Measurements from ENCODE around the gene PIM3. TPM values are rescaled to one million over a fixed set of nuclear protein-coding genes. Genes with fewer than 3 reads are reported as not detected.

PIM3 gene
- total and polyA plus RNA-seq, 10 of the 15 experiments (the other 5 are each of a cell fraction or from before 2014, with no cell fraction given), result 0.31 to 60.8 (median 12.4) TPM

- TF ChIP-seq ASH2L (IDR thresholded peaks at IDR 0.05; ENCODE audit: borderline replicate concordance, low read depth), result no peak
- TF ChIP-seq TCF7 (IDR thresholded peaks at IDR 0.05; ENCODE audit: borderline replicate concordance), result no peak
- peak; percentile 83 for TF ChIP-seq ESRRA (IDR thresholded peaks at IDR 0.05; ENCODE audit: low read length)
- TF ChIP-seq MTA2 (IDR thresholded peaks at IDR 0.05; ENCODE audit: low read depth), result peak; percentile 42; the same call in 1 of the 2 replicates
- TF ChIP-seq SUZ12 (IDR thresholded peaks at IDR 0.05; ENCODE audit: unreplicated experiment), result no peak
- TF ChIP-seq RELB (IDR thresholded peaks at IDR 0.05; ENCODE audit: low read depth), result peak; percentile 80; the same call in 1 of the 2 replicates
- no peak for TF ChIP-seq E2F4 (IDR thresholded peaks at IDR 0.05; ENCODE audit: low read depth, low read length)
- no peak for TF ChIP-seq CBX3 (IDR thresholded peaks at IDR 0.05; ENCODE audit: borderline replicate concordance, low read depth)
- TF ChIP-seq SRF (IDR thresholded peaks at IDR 0.05; ENCODE audit: low read depth in 2 of 2, low read length in 2 of 2), result 0 out of 4 replicates have a peak, but pooled peaks of 1 of the 2 experiments have one; percentile 21
- TF ChIP-seq MTA3 (IDR thresholded peaks at IDR 0.05; ENCODE audit: borderline replicate concordance, low read length), result no peak
- TF ChIP-seq CHD2 (IDR thresholded peaks at IDR 0.05; ENCODE audit: borderline replicate concordance, low read depth, low read length), result peak; percentile 16; the same call in 1 of the 2 replicates
- TF ChIP-seq ELK1 (IDR thresholded peaks at IDR 0.05; ENCODE audit: low read depth, low read length), result 0 out of 2 replicates have a peak, but pooled peaks have one; percentile 13
- TF ChIP-seq RAD51 (IDR thresholded peaks at IDR 0.05), result 0 out of 2 replicates have a peak, but pooled peaks have one; percentile 38
- no peak for TF ChIP-seq MYC (IDR thresholded peaks at IDR 0.05; ENCODE audit: insufficient read depth, insufficient read length, insufficient replicate concordance, low read length, severe bottlenecking)
- peak; percentile 47; the same call in 1 of the 2 replicates for TF ChIP-seq POLR2AphosphoS2 (IDR thresholded peaks at IDR 0.05; ENCODE audit: low read depth, low read length)
- TF ChIP-seq SREBF1 (IDR thresholded peaks at IDR 0.05; ENCODE audit: low read length), result no peak
- TF ChIP-seq IKZF1 (conservative IDR thresholded peaks at IDR 0.05), result peak; percentile 95
- TF ChIP-seq TCF3 (IDR thresholded peaks at IDR 0.05; ENCODE audit: borderline replicate concordance, insufficient read depth, low read depth, low read length), result no peak
- TF ChIP-seq POLR2A (IDR thresholded peaks at IDR 0.05; ENCODE audit: low read depth, low read length), result peak; percentile 68
- peak; percentile 78 for TF ChIP-seq CREB1 (IDR thresholded peaks at IDR 0.05; ENCODE audit: low read depth)
- peak; percentile 96 for TF ChIP-seq TBL1XR1 (IDR thresholded peaks at IDR 0.05; ENCODE audit: low read depth, low read length)
- TF ChIP-seq BCL11A (IDR thresholded peaks at IDR 0.05; ENCODE audit: low read depth, low read length), result peak; percentile 69
- TF ChIP-seq CREM (IDR thresholded peaks at IDR 0.05; ENCODE audit: low read depth), result peak; percentile 86
- TF ChIP-seq HSF1 (IDR thresholded peaks at IDR 0.05; ENCODE audit: low read depth, low read length), result no peak
- no peak for TF ChIP-seq HCFC1 (IDR thresholded peaks at IDR 0.05; ENCODE audit: low read length)
- TF ChIP-seq ZNF622 (IDR thresholded peaks at IDR 0.05), result no peak
These were observed 24.3 kb upstream of the PIM3 start (continued) for GRCh38 chr22:49936018-49936972.
